IMR-90 (cell line): ENCODE results near the gene RPTOR.

ENCODE experiments used
- CTCF ChIP-seq: conservative IDR thresholded peaks from 2 replicates; pipeline ENCODE4 v1.5.1; 2012; ENCODE audit warnings: mild to moderate bottlenecking, low read depth, low read length, improper control_type of control experiment
- MAFK ChIP-seq: IDR thresholded peaks from 2 replicates; pipeline ENCODE4 v1.6.1; 2012; ENCODE audit warnings: low read depth, low read length, improper control_type of control experiment
- POLR2A ChIP-seq: IDR thresholded peaks from 2 replicates; pipeline ENCODE4 v1.6.1; 2012; ENCODE audit warnings: mild to moderate bottlenecking, low read depth, low read length
- RAD21 ChIP-seq: IDR thresholded peaks from 2 replicates; pipeline ENCODE4 v1.6.1; 2012; ENCODE audit warnings: low read length, improper control_type of control experiment
- RCOR1 ChIP-seq: IDR thresholded peaks from 2 replicates; pipeline ENCODE4 v1.6.1; 2012; ENCODE audit warnings: mild to moderate bottlenecking, low read length, improper control_type of control experiment; ENCODE audit not compliant: insufficient replicate concordance

- TF ChIP-seq RCOR1: no peak
- TF ChIP-seq MAFK: no peak
- no peak for TF ChIP-seq POLR2A
- no peak for TF ChIP-seq CTCF
- TF ChIP-seq RAD21: no peak
Measured at GRCh38 chr17:80737106-80738019, 192.7 kb downstream of the RPTOR start.
